ENCODE results near the gene PGGT1B.

GRCh38 chr5:115237066-115237465, 25.6 kb downstream of the PGGT1B start:
- TF ChIP-seq POLR2A (IDR thresholded peaks at IDR 0.05) (no peak), CTCF (IDR thresholded peaks at IDR 0.05) (no peak)

All from uterus (tissue), 2 donors.